HL-60 (cell line): ENCODE measurements around the gene KCNH5.

Experiments used
- DNase-seq, 2 experiments: peaks; one replicate each; pipeline ENCODE4 v3.0.0-alpha.2; 2010 to 2020; ENCODE audit warnings: low read depth in 1 of 2, low spot score in 1 of 2
- H3K27ac ChIP-seq: fragments of 250-450 bp; sonication (Bioruptor Pico); replicated peaks from 2 replicates; pipeline ENCODE4 v1.5.1; 2020; ENCODE audit warnings: mild to moderate bottlenecking, moderate library complexity
- H3K27me3 ChIP-seq: fragments of 250-450 bp; sonication (Bioruptor Pico); 2 replicates; pipeline ENCODE4 v1.5.1; 2021; ENCODE audit warnings: mild to moderate bottlenecking, moderate library complexity; ENCODE audit not compliant: insufficient read depth, poor library complexity, severe bottlenecking
- H3K4me3 ChIP-seq: replicated peaks from 2 replicates; pipeline ENCODE4 v1.5.1; 2011; ENCODE audit warnings: mild to moderate bottlenecking, control low read depth, low read length; ENCODE audit not compliant: insufficient read depth
- GABPA ChIP-seq: IDR thresholded peaks from 2 replicates; pipeline ENCODE4 v1.6.1; 2012; ENCODE audit warnings: low read depth
- POLR2AphosphoS5 ChIP-seq: IDR thresholded peaks from 2 replicates; pipeline ENCODE4 v1.6.1; 2012; ENCODE audit warnings: low read depth
- SPI1 ChIP-seq: IDR thresholded peaks from 2 replicates; pipeline ENCODE4 v1.6.1; 2012; ENCODE audit warnings: low read depth, mild to moderate bottlenecking, borderline replicate concordance
- TF ChIP-seq, protein P1 (sequence below): IDR thresholded peaks from one replicate; pipeline ENCODE4 v1.5.1; 2011; ENCODE audit warnings: low read length, control low read depth, inconsistent platforms; ENCODE audit not compliant: insufficient read depth
- TF ChIP-seq, protein P2 (sequence below): IDR thresholded peaks from 2 replicates; pipeline ENCODE4 v1.6.1; 2012; ENCODE audit warnings: low read depth; ENCODE audit not compliant: insufficient replicate concordance

KCNH5 gene

DNA sequence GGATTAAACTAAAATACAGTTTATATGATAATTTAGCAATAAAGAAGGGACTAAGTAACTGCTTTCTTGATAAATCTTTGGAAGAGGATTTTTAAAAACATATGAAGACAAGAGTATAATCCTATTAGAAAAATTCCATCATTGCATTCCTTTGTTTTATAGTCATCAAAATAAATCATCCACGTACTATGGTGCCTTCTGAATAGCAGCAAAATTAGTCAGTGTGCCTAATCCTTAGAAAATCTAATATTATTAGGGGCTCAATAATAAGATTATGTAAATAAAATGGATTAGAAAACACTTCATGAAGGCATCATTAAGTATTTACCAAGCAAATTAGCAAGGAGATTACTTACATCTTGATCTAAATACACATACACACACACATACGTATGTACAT is 102.1 kb downstream of the KCNH5 start:
- Histone ChIP-seq H3K27me3 (no peaks in the 10 kb centered on the region), H3K4me3 (no peak overlapping the region), H3K27ac (no peak overlapping the region)
- TF ChIP-seq, protein P1, sequence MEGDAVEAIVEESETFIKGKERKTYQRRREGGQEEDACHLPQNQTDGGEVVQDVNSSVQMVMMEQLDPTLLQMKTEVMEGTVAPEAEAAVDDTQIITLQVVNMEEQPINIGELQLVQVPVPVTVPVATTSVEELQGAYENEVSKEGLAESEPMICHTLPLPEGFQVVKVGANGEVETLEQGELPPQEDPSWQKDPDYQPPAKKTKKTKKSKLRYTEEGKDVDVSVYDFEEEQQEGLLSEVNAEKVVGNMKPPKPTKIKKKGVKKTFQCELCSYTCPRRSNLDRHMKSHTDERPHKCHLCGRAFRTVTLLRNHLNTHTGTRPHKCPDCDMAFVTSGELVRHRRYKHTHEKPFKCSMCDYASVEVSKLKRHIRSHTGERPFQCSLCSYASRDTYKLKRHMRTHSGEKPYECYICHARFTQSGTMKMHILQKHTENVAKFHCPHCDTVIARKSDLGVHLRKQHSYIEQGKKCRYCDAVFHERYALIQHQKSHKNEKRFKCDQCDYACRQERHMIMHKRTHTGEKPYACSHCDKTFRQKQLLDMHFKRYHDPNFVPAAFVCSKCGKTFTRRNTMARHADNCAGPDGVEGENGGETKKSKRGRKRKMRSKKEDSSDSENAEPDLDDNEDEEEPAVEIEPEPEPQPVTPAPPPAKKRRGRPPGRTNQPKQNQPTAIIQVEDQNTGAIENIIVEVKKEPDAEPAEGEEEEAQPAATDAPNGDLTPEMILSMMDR: no peak
- TF ChIP-seq GABPA (no peak), SPI1 (no peak), POLR2AphosphoS5 (no peak)
- TF ChIP-seq, protein P2, sequence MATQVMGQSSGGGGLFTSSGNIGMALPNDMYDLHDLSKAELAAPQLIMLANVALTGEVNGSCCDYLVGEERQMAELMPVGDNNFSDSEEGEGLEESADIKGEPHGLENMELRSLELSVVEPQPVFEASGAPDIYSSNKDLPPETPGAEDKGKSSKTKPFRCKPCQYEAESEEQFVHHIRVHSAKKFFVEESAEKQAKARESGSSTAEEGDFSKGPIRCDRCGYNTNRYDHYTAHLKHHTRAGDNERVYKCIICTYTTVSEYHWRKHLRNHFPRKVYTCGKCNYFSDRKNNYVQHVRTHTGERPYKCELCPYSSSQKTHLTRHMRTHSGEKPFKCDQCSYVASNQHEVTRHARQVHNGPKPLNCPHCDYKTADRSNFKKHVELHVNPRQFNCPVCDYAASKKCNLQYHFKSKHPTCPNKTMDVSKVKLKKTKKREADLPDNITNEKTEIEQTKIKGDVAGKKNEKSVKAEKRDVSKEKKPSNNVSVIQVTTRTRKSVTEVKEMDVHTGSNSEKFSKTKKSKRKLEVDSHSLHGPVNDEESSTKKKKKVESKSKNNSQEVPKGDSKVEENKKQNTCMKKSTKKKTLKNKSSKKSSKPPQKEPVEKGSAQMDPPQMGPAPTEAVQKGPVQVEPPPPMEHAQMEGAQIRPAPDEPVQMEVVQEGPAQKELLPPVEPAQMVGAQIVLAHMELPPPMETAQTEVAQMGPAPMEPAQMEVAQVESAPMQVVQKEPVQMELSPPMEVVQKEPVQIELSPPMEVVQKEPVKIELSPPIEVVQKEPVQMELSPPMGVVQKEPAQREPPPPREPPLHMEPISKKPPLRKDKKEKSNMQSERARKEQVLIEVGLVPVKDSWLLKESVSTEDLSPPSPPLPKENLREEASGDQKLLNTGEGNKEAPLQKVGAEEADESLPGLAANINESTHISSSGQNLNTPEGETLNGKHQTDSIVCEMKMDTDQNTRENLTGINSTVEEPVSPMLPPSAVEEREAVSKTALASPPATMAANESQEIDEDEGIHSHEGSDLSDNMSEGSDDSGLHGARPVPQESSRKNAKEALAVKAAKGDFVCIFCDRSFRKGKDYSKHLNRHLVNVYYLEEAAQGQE: no peak
- no peak for DNase-seq

DNA sequence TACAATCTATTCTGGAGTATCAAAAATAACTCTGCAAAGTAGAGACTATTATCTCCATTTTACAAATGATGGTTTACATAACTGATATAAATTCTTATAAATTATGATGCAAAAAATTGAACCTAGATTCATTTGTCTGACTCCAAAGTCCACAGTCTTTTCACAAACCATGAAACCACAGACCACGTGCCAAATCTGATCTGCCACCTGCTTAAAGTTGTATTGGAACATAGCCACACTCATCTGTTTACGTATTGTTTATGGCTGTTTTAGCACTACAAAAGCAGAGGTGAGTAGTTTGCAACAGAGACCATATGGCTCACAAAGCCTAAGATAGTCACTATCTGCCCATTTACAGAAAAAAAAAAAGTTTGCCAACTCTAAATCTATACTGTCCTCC is 105.3 kb downstream of the KCNH5 start:
- no peak overlapping the region for H3K4me3 ChIP-seq
- no peaks in the 10 kb centered on the region for H3K27me3 ChIP-seq
- TF ChIP-seq, protein P1: no peak
- no peak for TF ChIP-seq GABPA
- no peak for TF ChIP-seq POLR2AphosphoS5
- no peak for TF ChIP-seq SPI1
- TF ChIP-seq, protein P2: no peak
- DNase-seq: no peak
- H3K27ac ChIP-seq: no peak overlapping the region

DNA sequence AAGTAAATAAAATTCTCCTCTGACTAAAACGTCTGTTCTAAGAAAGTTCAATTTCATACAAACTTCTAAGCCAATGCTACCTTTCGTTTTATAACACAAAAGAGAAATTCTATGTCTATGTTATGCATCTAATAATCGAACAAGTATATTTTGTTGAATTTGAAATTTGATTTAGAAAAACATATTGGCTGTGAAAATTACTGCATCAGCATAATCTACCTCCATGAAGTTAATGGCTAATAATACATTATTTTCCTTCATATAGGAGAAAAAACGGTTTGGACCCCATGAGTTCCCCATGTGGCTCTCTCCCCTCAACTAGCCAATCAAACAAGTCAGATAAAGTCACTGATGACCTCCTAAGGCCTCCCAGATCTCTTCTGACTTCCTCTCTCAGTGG is 106.5 kb downstream of the KCNH5 start:
- no peak for DNase-seq
- Histone ChIP-seq H3K4me3 (no peak overlapping the region), H3K27me3 (no peaks in the 10 kb centered on the region), H3K27ac (no peak overlapping the region)
- TF ChIP-seq GABPA (no peak), POLR2AphosphoS5 (no peak), SPI1 (no peak)
- TF ChIP-seq, protein P1: no peak
- TF ChIP-seq, protein P2: no peak
